LHCN-M2 (cell line): ENCODE measurements around the gene GALNT1. TPM values are rescaled to one million over a fixed set of nuclear protein-coding genes. Genes with fewer than 3 reads are reported as not detected.

Experiments
- DNase-seq: peaks from one replicate; pipeline ENCODE4 v3.0.0-alpha.2; 2012; ENCODE audit warnings: low read depth
- total RNA-seq: library from RNA; depleted of rRNA; stranded (reverse); fragments of >200 nt; gene quantifications from 2 replicates; pipeline ENCODE4 v1.2.3, GENCODE V29; 2014

Gene GALNT1
- total RNA-seq, 1 experiment from 2014 or later, result 94.3 TPM

DNA sequence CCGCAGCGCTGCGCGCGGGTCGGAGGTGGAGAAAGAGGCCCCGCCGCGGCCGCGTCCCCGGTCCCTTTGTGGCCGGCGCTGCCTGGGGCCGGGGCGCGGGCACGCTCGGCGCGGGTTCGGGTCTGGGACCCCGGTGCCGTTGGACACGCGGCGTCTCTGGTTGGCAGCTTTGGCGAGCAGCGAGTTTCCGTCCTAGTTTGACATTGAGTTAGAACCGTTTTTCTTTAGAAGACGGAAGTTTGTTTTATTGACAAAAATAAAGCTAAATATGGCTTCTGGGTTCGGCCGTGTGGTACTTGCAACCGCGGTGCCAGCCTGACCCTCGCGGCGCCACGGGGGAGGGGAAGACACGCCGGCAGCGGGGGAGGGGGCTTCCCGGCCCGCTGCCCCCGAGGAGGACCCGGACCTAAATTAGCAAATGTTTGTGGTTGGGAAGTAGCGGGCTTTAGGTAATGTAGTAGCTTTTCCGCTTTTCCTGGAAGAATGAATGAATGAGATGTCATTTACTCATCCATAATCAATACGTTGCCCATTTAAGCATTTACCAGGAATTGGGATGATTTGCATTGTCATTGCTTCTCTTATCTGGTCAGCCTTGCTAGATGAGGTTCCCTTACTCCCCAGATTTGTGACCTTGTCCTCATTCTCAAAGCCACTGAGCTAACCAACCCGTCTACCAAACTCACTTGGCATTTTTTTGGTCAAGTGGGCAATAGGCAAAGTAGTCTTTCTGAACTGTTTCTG lies 530 bp downstream of the GALNT1 start:
- DNase-seq, result no peak

DNA sequence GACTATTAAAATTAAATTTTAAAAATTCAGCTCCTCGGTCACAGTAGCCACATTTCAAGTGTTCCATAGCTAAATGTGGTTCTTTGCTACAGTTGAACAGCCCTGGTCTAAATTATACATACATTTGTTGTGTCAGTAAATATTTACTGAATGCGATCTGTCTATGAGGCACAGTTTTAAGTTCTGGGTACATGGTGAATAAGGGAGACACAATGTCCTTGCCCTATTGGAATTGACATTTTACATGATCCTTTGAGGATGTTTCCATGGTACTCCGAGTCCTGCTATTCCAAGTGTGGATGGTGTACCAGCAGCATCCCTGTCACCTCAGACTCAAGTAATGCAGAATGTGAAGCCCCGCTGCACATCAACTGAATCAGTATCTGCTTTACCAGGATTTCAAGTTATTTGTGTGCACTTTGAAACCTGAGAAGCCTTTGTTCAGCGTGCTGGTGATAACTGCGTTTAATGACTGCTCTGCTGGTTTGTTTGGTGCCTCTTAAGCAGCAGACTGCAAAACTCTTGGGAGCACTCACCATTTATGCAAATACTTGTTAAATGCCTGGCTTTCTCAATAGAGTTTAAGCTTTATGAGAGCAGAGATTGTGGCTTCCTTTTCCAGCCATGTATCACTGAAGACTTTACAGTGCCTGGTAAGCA lies 1.5 kb downstream of the GALNT1 start:
- peak; percentile 36 for DNase-seq

DNA sequence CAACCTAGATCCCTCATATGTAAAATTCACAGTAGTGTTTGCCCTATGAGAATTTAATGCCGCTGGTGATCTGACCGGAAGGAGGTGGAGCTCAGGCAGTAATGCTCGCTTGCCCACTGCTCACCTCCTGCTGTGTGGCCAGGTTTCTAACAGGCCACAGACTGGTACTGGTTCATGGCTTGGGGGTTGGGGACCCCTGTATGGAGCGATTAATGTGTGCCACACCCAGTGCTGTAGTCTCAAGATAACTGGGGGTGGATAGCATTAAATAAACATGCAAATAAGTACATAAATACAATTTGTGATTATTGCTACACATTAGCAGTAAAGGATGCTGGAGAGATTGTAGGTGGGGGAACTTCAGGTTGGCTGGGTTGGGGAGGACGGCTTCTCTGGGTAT lies 3.2 kb downstream of the GALNT1 start:
- DNase-seq, result no peak

DNA sequence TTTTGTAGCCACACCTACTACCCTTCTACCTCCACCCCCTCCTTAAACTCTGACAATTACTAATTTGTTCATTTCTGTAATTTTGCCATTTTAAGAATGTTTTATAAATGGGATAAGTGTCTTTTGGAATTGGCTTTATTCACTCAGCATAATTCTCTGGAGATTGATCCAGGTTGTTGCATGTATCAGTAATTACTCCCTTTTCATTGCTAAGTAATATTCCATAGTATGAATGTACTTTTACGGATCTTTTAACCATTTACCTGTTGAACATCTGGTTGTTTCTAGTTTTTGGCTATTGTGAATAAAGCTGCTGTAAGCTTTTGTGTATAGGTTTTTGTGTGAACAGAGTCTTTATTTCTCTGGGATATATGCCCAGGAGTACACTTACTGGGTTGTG lies 4.1 kb downstream of the GALNT1 start:
- DNase-seq, result no peak

DNA sequence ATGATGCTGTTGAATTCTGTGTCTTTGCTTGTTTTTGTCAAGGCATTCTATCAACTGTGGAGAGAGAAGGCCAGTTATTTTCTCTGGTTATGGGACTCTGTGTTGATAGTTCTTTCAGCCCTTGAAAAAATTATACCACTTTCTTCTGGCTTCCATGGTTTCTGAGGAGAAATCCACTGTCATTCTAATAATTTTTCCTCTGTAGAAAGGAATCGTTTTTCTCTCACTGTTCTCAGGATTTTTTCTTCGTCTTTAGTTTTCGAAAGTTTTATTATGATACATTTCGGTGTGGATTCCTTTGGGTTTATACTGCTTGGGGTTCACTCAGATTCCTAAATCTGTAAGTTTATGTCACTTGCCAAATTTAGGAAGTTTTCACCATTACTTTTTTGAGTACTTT lies 6.6 kb downstream of the GALNT1 start:
- DNase-seq, result no peak

DNA sequence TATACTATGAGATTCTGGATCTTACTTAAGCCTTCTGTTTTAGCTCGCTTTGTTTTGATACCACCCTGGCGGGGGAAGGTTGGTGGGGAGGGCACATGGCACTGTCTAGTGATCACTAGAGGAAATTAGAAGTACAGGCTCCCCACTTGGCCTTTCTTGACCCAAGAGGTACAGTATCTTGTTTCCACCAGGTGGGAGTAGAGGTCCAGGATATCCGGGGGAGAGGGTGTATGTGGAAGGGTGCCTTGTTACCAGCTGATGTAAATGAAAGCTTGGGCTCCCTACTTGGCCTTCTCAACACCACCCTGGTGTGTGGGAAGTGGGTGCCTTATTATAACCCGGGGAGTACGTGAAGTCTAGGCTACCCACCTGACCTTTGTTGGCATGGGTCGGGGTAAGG lies 7.5 kb downstream of the GALNT1 start:
- DNase-seq, result no peak

DNA sequence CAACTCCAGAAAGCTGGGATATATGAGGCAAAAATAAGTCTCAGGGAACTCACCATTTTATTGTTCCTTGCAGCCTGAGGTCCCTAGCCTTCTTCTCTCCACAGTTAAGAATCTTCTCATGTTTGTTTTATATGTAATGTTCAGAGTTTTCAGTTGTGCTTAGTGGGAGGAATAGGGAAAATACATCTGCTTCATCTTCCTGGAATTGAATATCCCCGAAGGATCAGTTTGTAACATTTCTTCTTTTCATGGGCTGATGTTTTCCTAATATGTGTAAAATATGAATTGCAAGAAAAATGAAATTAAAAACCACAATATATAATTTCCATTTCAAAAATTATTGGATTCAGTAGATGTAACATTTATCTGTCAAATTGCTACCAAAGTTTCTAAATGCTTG lies 8.0 kb downstream of the GALNT1 start:
- no peak for DNase-seq

DNA sequence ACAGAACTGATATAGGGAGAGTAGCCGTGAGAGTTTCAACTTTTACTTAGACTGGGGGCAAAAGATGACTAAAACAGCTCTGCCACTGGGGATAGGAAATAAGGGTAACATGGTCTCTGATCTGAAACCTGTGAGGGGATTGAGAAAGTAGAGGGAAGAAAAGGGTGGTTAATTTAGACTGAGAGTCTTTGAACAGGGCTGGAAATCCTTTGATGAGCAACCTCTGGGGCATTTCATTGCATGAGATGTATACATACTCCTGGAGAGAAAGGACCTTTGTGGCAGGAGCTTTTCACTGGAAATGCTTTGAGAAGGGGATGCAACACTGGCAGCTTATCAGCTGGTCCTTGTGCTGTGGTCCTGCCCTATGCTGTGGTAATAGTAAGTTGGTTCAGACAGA lies 9.4 kb downstream of the GALNT1 start:
- DNase-seq, result no peak

DNA sequence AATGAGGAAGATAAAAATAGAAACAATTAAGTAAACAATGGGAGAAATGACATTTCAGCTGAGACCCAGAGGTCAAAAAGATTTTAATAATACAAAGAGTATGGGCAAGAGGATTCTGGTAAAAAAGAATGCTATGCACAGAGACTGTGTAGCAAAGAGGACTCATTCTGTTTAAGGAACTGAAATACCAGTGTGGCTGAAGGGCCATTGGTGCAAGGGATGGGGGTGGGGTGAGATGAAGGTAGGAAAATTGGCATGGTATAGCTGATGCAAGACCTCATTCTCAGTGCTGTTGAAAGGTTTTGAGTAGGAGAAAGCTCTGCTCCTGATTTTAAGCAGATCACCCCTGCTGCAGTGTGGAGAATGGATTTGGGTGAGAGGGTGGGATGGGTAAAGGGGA lies 10.8 kb downstream of the GALNT1 start:
- DNase-seq, result no peak

DNA sequence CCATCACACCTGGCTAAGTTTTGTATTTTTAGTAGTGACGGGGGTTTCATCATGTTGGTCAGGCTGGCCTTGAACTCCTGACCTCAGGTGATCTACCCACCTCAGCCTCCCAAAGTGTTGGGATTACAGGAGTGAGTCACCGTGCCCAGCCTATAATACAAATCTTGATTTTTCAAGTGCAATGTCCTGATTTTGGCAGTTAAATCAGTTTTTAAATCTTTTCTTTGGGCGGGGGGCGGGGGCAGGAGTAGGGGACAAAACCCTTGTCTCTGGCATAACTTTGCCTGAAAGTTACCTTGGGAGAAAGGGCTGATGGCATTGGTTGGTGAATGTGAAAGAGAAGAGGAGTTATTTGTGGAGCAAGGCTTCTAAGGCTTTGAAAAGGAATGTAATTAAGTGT lies 12.3 kb downstream of the GALNT1 start:
- DNase-seq, result no peak

DNA sequence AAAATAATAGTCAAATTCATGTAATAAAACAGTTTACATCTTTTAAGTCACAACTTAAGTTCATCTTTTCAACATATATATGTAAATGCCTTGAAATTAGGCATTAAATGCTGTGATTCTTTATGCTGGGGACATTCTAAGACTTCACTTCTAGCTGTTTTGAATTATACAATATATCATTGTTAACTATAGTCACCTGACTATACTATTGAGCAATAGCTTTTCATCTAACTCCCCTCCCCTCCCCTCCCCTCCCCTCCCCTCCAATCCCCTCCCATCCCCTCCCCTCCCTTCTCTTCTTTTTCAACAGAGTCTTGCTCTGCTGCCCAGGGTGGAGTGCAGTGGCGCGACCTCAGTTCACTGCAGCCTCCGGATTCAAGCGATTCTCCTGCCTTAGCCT lies 16.2 kb downstream of the GALNT1 start:
- no peak for DNase-seq

DNA sequence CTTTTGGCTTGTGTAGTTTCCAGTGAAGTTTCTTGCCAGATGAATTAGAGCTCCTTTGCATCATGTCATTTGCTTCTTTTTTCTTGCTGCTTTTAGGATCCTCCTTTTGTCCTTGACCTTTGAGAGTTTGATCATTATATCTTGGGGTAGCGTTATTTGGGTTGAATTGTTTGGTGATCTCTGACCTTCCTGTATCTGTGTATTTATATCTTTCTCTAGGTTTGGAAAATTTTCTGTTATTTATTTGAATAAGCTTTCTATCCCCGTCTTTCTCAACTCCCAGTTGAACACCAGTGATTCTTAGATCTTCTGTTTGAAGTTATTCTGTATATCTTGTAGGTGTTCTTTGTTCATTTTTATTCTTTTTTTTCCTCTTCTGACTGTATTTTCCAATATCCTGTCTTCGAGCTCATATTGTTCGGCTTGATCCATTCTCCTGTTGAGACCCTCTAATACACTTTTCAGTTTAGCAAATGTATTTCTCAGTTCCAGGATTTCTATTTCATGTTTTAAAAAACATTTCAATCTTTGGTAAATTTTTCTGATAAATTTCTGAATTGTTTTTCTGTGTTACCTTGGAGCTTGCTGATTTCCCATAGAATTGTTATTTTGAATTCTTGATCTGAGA lies 20.8 kb downstream of the GALNT1 start:
- DNase-seq, result no peak

DNA sequence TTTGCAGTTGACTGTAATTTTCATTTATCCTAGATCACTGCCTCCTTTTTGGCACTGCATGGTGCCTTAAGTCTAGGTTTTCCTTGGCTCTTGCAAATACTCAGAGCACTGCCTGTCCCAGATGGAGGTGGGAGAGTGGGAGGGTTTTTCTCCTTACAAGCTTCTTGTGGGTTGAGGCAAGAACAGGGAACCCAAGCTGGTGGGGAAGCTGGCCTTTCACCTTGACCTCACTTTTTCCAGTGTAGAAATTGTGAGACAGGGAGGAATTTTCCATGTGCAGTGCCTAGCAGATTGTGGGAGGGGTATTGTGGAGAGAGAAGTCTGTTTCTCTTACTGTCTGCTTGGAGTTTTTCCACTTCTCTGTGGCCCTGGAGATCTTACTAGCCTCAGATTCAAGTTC lies 21.5 kb downstream of the GALNT1 start:
- no peak for DNase-seq

DNA sequence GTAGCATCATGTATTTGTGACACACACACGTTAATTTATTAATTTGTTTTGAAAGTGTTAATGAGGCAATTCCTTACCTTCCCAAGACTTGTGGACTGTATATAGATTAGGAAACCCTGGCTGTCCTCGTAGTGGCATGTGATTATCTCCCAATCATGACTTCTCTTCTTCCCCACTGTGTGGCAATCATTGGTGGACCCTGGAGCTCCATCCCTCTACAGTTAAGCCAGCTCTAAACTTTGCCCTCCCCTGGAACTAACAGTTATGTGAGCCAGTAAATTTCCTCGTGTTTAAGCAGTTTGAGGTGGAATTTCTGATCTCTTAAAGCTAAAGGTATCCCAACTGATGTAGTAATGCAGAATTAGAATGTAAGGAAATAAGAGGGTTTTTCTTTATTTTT lies 22.0 kb downstream of the GALNT1 start:
- no peak for DNase-seq

DNA sequence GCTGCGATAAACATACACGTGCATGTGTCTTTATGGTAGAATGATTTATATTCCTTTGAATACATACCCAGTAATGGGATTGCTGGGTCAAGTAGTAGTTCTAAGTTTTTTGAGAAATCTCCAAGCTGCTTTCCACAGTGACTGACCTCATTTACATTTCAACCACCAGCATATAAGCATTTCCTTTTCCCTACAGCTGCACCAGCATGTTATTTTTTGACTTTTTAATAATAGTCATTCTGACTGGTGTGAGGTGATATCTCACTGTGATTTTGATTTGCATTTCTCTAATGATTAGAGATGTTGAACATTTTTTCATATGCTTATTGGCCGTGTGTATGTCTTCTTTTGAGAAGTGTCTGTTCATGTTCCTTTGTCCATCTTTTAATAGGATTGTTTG lies 22.8 kb downstream of the GALNT1 start:
- DNase-seq, result no peak

DNA sequence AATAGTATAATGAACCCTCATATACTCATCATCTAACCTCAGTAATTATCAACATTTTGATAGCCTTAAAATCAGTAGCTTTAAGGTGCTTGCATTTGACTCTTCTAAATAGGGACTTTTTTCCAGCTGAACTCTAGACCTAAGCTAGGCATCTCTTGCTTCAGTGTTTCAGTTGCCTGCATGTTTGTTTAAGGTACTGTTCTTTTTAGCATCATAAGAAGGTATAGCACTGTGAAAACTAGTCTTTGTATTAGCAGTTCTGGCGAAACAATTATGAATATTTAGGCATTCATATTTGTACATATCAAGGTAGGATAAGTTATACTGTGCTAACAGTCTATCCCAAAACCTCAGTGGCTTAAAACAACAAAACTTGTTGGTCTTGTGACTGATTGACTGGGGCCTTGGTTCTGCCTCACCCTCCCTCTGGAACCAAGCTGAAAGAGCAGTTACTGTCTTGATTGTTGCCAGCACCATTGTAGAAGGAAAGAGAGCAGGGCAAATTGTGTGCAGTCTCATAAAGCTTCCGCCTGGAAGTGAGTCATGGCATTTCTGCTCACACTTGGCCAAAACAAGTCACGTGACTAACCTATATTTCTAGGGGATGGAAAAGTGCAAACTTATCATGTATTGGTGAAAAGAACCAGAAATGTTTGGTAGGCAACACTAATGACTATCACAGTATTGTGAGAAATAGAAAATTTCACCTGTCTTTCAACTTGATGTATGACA lies 24.3 kb downstream of the GALNT1 start:
- DNase-seq, result no peak

DNA sequence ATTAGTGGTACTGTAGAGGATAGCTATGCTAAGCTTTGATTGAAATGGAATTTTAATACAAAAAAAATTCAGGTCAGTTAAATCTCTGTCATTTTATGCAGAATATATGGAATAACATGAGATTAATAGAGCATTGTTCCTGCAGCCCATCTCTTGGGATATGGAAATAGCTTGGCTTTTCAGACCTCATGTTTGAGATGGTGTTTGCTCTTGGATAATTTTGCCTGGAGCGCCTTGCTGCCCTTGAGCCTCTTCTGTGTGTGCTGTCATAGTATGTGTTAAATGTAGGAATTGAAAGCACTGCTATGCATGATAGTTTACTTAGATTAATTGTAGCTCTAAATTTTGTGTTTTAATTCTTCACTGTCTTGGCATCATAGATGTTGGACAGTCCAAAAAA lies 27.7 kb downstream of the GALNT1 start:
- DNase-seq, result no peak

DNA sequence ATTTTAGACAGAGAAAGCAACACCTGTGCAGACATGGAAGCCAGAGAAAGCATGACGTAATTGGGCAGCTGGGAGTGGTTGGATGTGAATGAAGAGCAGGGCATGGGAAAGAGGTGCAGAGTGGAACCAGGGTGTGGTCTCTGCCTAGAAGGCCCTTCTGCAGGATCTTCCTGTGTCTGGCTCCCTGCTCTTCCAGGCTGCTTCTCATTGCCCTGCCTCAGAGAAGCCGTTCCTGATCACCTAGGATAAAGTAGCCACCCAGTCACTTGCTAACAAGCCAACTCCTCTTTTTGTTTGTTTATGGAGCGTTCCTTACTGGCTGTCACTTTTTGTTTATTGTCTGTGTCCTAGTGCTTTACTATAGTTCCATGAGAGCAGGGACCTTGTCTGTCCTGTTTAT lies 28.5 kb downstream of the GALNT1 start:
- no peak for DNase-seq

DNA sequence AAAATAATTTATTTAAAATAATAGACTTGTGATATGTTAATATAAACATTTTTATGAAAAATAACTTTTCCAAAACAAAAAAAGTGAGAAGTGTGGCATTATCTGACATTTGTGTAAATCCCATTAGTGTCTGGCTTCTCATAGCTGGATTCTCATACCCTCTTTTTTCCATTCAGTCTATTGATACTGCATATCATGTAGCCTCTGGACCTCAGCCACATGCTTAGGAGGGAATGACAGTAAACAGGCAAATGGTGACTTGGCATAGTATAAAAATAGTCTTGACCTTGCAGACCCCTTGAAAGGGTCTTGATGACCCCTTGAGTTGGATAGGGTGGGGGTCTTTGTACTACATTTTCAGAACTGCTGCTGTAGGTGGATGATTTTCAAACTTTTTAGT lies 29.2 kb downstream of the GALNT1 start:
- DNase-seq, result no peak

DNA sequence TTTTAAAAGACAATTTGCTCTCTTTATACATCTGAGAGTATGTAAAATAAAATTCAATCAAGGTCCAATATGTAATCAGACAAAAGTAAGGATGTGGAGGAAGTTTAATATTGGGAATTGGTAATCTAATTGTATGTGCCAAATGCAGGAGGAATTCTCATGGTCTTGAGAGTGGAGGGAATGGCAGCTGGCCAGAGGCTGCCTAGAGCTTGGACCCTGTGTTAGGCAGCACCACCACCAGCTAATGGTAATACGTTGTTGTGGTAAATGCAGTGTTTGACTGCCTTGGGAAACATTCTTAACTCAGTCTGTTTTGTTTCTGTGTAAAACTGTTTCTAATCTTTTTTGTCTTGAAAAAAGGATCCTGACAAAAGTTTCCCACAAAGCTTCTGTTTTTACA lies 30.0 kb downstream of the GALNT1 start:
- no peak for DNase-seq

DNA sequence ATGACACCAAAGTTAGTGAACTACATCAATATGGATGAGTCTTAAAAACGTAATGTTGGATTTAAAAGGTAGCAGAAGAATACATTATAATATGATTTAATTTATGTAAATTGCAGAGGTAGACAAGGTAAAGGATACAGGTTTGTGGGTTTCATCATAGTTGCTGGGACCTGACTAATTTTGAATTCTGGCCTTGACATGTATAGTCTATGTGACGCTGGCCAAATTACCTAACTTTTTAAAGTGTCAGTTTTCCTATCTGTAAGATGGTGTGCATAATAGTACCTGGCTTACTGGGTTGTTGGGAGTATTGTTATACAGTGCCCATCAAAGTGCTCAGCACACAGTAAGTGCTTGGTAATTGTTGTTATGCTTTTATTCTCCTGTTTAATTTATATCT lies 34.5 kb downstream of the GALNT1 start:
- DNase-seq, result no peak

DNA sequence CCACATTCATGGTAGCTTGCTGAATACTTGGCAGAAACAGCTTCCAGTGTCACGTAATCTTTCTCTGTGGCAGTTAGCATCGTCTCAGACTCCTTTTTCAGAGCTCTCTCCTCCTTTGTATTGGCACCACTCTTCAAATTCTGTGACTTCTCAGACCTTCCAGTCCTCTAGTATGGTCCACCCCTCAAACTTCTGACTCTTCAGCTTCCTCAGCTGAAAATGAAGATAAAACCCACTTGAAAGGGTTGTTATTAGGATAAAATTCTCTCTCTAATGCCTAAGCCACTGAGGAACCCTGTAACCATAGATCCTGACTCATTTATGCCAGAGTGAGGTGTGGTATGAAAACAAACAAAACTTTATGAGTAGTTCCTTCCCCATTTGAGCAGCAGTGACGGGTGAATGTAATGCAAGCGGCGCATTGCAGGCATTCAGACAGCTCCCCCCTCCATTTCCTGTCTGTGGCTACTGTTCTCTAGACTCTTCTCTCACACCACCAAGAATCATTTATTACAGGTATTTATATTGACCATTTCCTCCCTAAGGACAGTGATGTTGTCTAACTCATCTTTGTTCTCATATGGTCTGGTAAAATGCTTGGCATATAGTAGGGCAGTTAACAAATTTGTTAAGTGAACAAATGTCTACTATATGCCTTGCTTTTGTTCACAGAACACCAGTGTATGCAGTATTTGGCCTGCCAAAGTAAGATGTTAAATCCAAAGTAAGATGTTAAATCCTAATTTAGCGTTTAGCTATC lies 35.3 kb downstream of the GALNT1 start:
- peak; percentile 93 for DNase-seq
